B cell (primary cell): ENCODE results near the gene SEMA3F. TPM values are rescaled to one million over a fixed set of nuclear protein-coding genes. Genes with fewer than 3 reads are reported as not detected.

Source experiments
- ATAC-seq: fragments of 200-7000 bp; cut with Tn5 transposase; one replicate; pipeline ENCODE4 v1.10.0; 2021; ENCODE audit warnings: low read depth, mild to moderate bottlenecking, moderate number of reproducible peaks, moderate library complexity
- CTCF ChIA-PET: fragments of 350-600 bp; sonication (Branson Sonifier 250); formaldehyde crosslinking; loops from one replicate; lab custom pipeline; 2021; ENCODE audit warnings: antibody characterized with exemption, inconsistent platforms; lab: Charles Lee
- POLR2A ChIA-PET: fragments of 350-600 bp; sonication (Branson Sonifier 250); formaldehyde crosslinking; loops from one replicate; lab custom pipeline; 2021; ENCODE audit warnings: antibody characterized with exemption; lab: Charles Lee
- DNase-seq: peaks from one replicate; pipeline ENCODE4 v3.0.0; 2013
- H2AFZ ChIP-seq: 2 replicates; pipeline ENCODE4 v1.6.1; 2012; ENCODE audit warnings: mild to moderate bottlenecking, low read depth, low read length; ENCODE audit not compliant: insufficient read depth, poor library complexity, severe bottlenecking
- H3K27ac ChIP-seq, 2 donors: 1 replicate in 1 of 2; 2 replicates in 1 of 2; pipeline ENCODE4 v1.5.1; 2012 to 2013; ENCODE audit warnings: low read length in 2 of 2, mild to moderate bottlenecking in 2 of 2, moderate library complexity in 1 of 2
- H3K27me3 ChIP-seq, 4 experiments: fragments of 200-600 bp in 1 of 4; sonication (generic) in 1 of 4; replicated peaks in 1 of 4; 1 replicate in 2 of 4; 2 replicates in 2 of 4; pipeline versions ENCODE4 v1.6.1 to v1.7.0; 2013 to 2016; ENCODE audit warnings: low read length in 3 of 4, mild to moderate bottlenecking in 2 of 4, mixed read lengths in 1 of 4, moderate library complexity in 1 of 4; ENCODE audit not compliant: insufficient read depth in 4 of 4, control insufficient read depth in 3 of 4; ENCODE audit errors: control extremely low read depth in 1 of 4
- H3K36me3 ChIP-seq, 2 experiments: replicated peaks in 1 of 2; 1 replicate in 1 of 2; 2 replicates in 1 of 2; pipeline versions ENCODE4 v1.6.1 to v1.7.1; 2013; ENCODE audit warnings: low read length in 1 of 2; ENCODE audit not compliant: insufficient read depth in 2 of 2, control insufficient read depth in 1 of 2; ENCODE audit errors: control extremely low read depth in 1 of 2, extremely low read depth in 1 of 2
- H3K4me1 ChIP-seq, 2 donors: fragments of 200-600 bp in 1 of 2; sonication (generic) in 1 of 2; 1 replicate in 1 of 2; 2 replicates in 1 of 2; pipeline versions ENCODE4 v1.5.1 to v1.6.1; 2013 to 2017; ENCODE audit warnings: low read length in 2 of 2; ENCODE audit not compliant: control insufficient read depth in 2 of 2, insufficient read depth in 2 of 2
- H3K4me2 ChIP-seq: replicated peaks from 2 replicates; pipeline ENCODE3; 2012; ENCODE audit warnings: mild to moderate bottlenecking, low read depth, low read length; ENCODE audit not compliant: poor library complexity, severe bottlenecking
- H3K4me3 ChIP-seq, 5 experiments: fragments of 200-600 bp in 1 of 5; sonication (generic) in 1 of 5; 1 replicate in 3 of 5; 2 replicates in 2 of 5; pipeline versions ENCODE4 v1.5.1 to v1.7.0; 2011 to 2016; ENCODE audit warnings: low read length in 4 of 5, mild to moderate bottlenecking in 4 of 5, low read depth in 2 of 5, control low read depth in 1 of 5, moderate library complexity in 1 of 5; ENCODE audit not compliant: insufficient read depth in 1 of 5; ENCODE audit errors: control extremely low read depth in 1 of 5, extremely low read depth in 1 of 5
- H3K79me2 ChIP-seq: fragments of 200-600 bp; sonication (generic); one replicate; pipeline ENCODE4 v1.6.0; 2016; ENCODE audit warnings: low read length; ENCODE audit not compliant: control insufficient read depth, insufficient read depth
- H3K9ac ChIP-seq: fragments of 200-600 bp; sonication (generic); 2 replicates; pipeline ENCODE4 v1.6.1; 2017; ENCODE audit warnings: mild to moderate bottlenecking, low read length, moderate library complexity
- H3K9me3 ChIP-seq, 3 donors: one replicate each; pipeline versions ENCODE4 v1.6.1 to v1.7.1; 2013; ENCODE audit warnings: low read length in 2 of 3; ENCODE audit not compliant: control insufficient read depth in 2 of 3, insufficient read depth in 1 of 3; ENCODE audit errors: control extremely low read depth in 1 of 3
- H4K20me1 ChIP-seq: 2 replicates; pipeline ENCODE4 v1.6.0; 2012; ENCODE audit warnings: mild to moderate bottlenecking, low read length; ENCODE audit not compliant: insufficient read depth, control insufficient read depth, poor library complexity, severe bottlenecking
- H3K27ac Mint-ChIP-seq: one replicate; pipeline ENCODE4 v1.8.0; 2021; ENCODE audit warnings: mixed read lengths
- H3K27me3 Mint-ChIP-seq: one replicate; pipeline ENCODE4 v1.8.0; 2021; ENCODE audit warnings: mixed read lengths
- H3K4me1 Mint-ChIP-seq: one replicate; pipeline ENCODE4 v1.8.0; 2021; ENCODE audit warnings: mixed read lengths
- H3K4me3 Mint-ChIP-seq: one replicate; pipeline ENCODE4 v1.8.0; 2021; ENCODE audit warnings: mixed read lengths
- H3K9me3 Mint-ChIP-seq: one replicate; pipeline ENCODE4 v1.8.0; 2022; ENCODE audit warnings: mixed read lengths; ENCODE audit not compliant: insufficient read depth
- EZH2 ChIP-seq: IDR thresholded peaks from 2 replicates; pipeline ENCODE4 v1.6.1; 2012; ENCODE audit warnings: borderline replicate concordance, low read depth, mild to moderate bottlenecking, moderate library complexity, low read length; ENCODE audit not compliant: insufficient read depth, poor library complexity, severe bottlenecking
- WGBS: methylation state at CpG from one replicate; pipeline ENCODE4 v1.1.5; 2013; ENCODE audit warnings: missing lambda C conversion rate; ENCODE audit not compliant: insufficient coverage; 5-methylcytosine and 5-hydroxymethylcytosine counted together
- intact Hi-C: fragments of 100-400 bp; cut with micrococcal nuclease; formaldehyde crosslinking; loops from one replicate; pipeline ENCODE4 v1.10.0; 2022
- polyA plus RNA-seq: library from polyadenylated mRNA; depleted of rRNA; stranded (reverse); fragments of >200 nt; gene quantifications from 2 replicates; pipeline ENCODE4 v1.2.3, GENCODE V29; 2012
- total RNA-seq, 2 donors: library from RNA; stranded (reverse); fragments of 120-200 nt in 1 of 2; gene quantifications; 1 replicate in 1 of 2; 2 replicates in 1 of 2; pipeline versions ENCODE4 v1.2.3 to v1.2.4, GENCODE V29; 2013 to 2022
- TF ChIP-seq, protein P1 (sequence below): fragments of 200-600 bp; IDR thresholded peaks from one replicate; pipeline ENCODE4 v1.8.0; 2022; ENCODE audit warnings: antibody characterized with exemption, mild to moderate bottlenecking

The SEMA3F gene
- total and polyA plus RNA-seq, 2 donors (not counting 1 experiment from before 2014, with no cell fraction given) = 0.27 TPM; not detected in 1

- ATAC-seq = no peak
- TF ChIP-seq EZH2 = no peak
- TF ChIP-seq, protein P1, sequence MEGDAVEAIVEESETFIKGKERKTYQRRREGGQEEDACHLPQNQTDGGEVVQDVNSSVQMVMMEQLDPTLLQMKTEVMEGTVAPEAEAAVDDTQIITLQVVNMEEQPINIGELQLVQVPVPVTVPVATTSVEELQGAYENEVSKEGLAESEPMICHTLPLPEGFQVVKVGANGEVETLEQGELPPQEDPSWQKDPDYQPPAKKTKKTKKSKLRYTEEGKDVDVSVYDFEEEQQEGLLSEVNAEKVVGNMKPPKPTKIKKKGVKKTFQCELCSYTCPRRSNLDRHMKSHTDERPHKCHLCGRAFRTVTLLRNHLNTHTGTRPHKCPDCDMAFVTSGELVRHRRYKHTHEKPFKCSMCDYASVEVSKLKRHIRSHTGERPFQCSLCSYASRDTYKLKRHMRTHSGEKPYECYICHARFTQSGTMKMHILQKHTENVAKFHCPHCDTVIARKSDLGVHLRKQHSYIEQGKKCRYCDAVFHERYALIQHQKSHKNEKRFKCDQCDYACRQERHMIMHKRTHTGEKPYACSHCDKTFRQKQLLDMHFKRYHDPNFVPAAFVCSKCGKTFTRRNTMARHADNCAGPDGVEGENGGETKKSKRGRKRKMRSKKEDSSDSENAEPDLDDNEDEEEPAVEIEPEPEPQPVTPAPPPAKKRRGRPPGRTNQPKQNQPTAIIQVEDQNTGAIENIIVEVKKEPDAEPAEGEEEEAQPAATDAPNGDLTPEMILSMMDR = no peak
- intact Hi-C loops = loop anchor here (5.0 kb wide), 1 partner anchor 427 kb away; the partner anchor contains the start of gene INKA1
- Histone ChIP-seq H3K27me3 (no peaks in the 10 kb centered on the region), H3K9ac (no peak overlapping the region), H3K4me1 (peaks cover 25 to 52% of the 10 kb centered on the region in 2 donors), H3K4me3 (no peak overlapping the region), H3K4me2 (peak overlapping the region; percentile 75), H3K9me3 (no peaks in the 10 kb centered on the region), H3K79me2 (peaks cover 59% of the 10 kb centered on the region), H3K36me3 (no peaks in the 10 kb centered on the region), H4K20me1 (no peaks in the 10 kb centered on the region), H2AFZ (no peak overlapping the region), H3K27ac (peak overlapping the region in 1 of 2 donors; percentile 36)
- H3K27ac Mint-ChIP-seq = peak overlapping the region; percentile 29
- H3K4me1 Mint-ChIP-seq = peaks cover 53% of the 10 kb centered on the region
- ChIA-PET CTCF (interaction anchor here (0.7 to 22.2 kb wide), 4 partner anchors 19 to 111 kb away, joined by 3 to 596 read pairs (median 109); partner anchors contain the start of genes GNAI2 and GNAT1), POLR2A (interaction anchor here (0.8 to 2.3 kb wide), 4 partner anchors 9 to 17 kb away, joined by 3 to 13 read pairs (median 5); no protein-coding TSS in a partner anchor)
- no peak for DNase-seq
- 100% methylated on average over 3 of the region's 3 CpGs for WGBS
- no peaks in the 10 kb centered on the region for H3K9me3 Mint-ChIP-seq
- peak overlapping the region; percentile 70 for H3K4me3 Mint-ChIP-seq
- H3K27me3 Mint-ChIP-seq = no peaks in the 10 kb centered on the region
Observed at GRCh38 chr3:50229490-50229889, 74.4 kb downstream of the SEMA3F start.

DNA sequence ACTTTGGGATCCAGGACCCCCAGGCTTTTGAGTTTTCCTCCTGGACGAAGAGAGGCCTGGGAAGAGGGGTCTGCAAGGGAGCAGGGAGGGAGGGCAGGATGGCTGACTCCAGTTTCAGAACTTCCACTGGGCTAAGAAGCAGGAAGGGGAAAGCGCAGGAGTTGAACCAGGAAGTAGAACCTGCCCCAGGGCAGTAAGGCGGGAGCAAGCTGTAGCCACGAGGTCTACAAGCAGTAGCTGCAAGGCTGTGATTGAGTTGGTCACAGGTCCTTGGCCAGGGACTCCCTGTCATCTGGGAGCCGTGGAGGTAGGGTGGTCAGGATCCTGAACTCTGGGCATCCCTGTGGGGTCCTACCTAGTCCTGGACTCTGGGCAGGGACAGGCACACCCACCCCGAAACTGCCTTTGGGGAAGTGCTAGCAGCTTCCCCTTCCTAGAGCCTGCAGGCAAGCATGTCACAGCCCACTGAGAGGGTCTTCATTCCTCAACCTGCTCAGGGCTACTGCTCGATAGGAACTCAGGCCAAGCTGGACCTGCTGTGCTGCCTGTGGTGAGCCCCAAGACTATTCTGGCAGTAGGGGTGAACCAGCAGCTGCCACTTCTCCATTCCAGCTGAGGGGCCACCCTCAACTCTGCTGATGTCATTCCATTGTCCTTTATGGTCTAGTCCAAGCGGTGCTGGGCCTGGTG is 75.1 kb downstream of the SEMA3F start:
- peaks cover 66% of the 10 kb centered on the region for H3K79me2 ChIP-seq
- no peaks in the 10 kb centered on the region for H4K20me1 ChIP-seq
- H2AFZ ChIP-seq = peak overlapping the region; percentile 59
- H3K4me3 Mint-ChIP-seq = peak overlapping the region; percentile 45
- H3K27me3 ChIP-seq = no peaks in the 10 kb centered on the region
- H3K4me1 Mint-ChIP-seq = peaks cover 57% of the 10 kb centered on the region
- H3K27ac Mint-ChIP-seq = peak overlapping the region; percentile 78
- peak overlapping the region; percentile 11 for H3K9ac ChIP-seq
- ChIA-PET POLR2A (interaction anchor here (0.8 to 1.7 kb wide), 3 partner anchors 10 to 16 kb away, joined by 3 to 7 read pairs (median 4); no protein-coding TSS in a partner anchor), CTCF (interaction anchor here (0.7 to 22.2 kb wide), 4 partner anchors 19 to 67 kb away, joined by 3 to 596 read pairs (median 109); partner anchors contain the start of genes GNAI2 and GNAT1)
- peak overlapping the region in 1 of 5 experiments; percentile 20 for H3K4me3 ChIP-seq
- no peaks in the 10 kb centered on the region for H3K36me3 ChIP-seq
- H3K4me2 ChIP-seq = peak overlapping the region; percentile 75
- H3K4me1 ChIP-seq = peaks cover 32 to 60% of the 10 kb centered on the region in 2 donors
- H3K27ac ChIP-seq = peak overlapping the region; percentile 25 to 36
- TF ChIP-seq EZH2 = no peak
- TF ChIP-seq, protein P1 = no peak
- ATAC-seq (no peak), DNase-seq (peak; percentile 66)
- intact Hi-C loops = loop anchor here (10.0 kb wide), 1 partner anchor 885 kb away; the partner anchor contains the start of gene USP4
- WGBS = 46% methylated on average over 8 of the region's 8 CpGs
- H3K27me3 Mint-ChIP-seq = no peaks in the 10 kb centered on the region
- no peaks in the 10 kb centered on the region for H3K9me3 Mint-ChIP-seq
- H3K9me3 ChIP-seq = no peaks in the 10 kb centered on the region
